Mesenchymal stem cell (in vitro differentiated cells and primary cell): ENCODE results near the gene PAFAH2.
A peak's percentile ranks its signal among the peaks of the same experiment; 100 is the strongest.

ENCODE experiments used
- DNase-seq: peaks from one replicate; pipeline ENCODE4 v3.0.0-alpha.2; 2013
- H2AFZ ChIP-seq: one replicate; pipeline ENCODE4 v1.6.1; 2013; ENCODE audit warnings: low read depth, mild to moderate bottlenecking, control low read depth, inconsistent platforms, low read length, moderate library complexity
- H2AK5ac ChIP-seq: 2 replicates; pipeline ENCODE4 v1.6.1; 2013; ENCODE audit warnings: low read length, moderate library complexity, mild to moderate bottlenecking, inconsistent platforms; ENCODE audit not compliant: severe bottlenecking
- H2BK120ac ChIP-seq: one replicate; pipeline ENCODE4 v1.6.1; 2013; ENCODE audit warnings: low read depth, mild to moderate bottlenecking, inconsistent platforms, low read length, moderate library complexity
- H2BK12ac ChIP-seq, 2 experiments: one replicate each; pipeline ENCODE4 v1.6.1; 2013; ENCODE audit warnings: inconsistent platforms in 2 of 2, low read length in 2 of 2, mild to moderate bottlenecking in 2 of 2, moderate library complexity in 2 of 2, control low read depth in 1 of 2
- H2BK15ac ChIP-seq: one replicate; pipeline ENCODE4 v1.6.1; 2013; ENCODE audit warnings: mild to moderate bottlenecking, low read depth, inconsistent platforms; ENCODE audit not compliant: poor library complexity, severe bottlenecking
- H2BK5ac ChIP-seq: 2 replicates; pipeline ENCODE4 v1.6.1; 2013; ENCODE audit warnings: low read depth, mild to moderate bottlenecking, low read length, control low read depth, inconsistent platforms; ENCODE audit not compliant: poor library complexity, severe bottlenecking
- H3K14ac ChIP-seq, 2 experiments: one replicate each; pipeline ENCODE4 v1.6.1; 2013; ENCODE audit warnings: inconsistent platforms in 2 of 2, low read length in 2 of 2, control low read depth in 1 of 2, mild to moderate bottlenecking in 1 of 2, moderate library complexity in 1 of 2
- H3K18ac ChIP-seq, 2 experiments: one replicate each; pipeline ENCODE4 v1.6.1; 2013; ENCODE audit warnings: inconsistent platforms in 2 of 2, low read length in 2 of 2, control low read depth in 1 of 2, low read depth in 1 of 2, mild to moderate bottlenecking in 1 of 2
- H3K23ac ChIP-seq, 2 experiments: one replicate each; pipeline ENCODE4 v1.6.1; 2013; ENCODE audit warnings: inconsistent platforms in 2 of 2, low read length in 2 of 2, mild to moderate bottlenecking in 2 of 2, moderate library complexity in 2 of 2, control low read depth in 1 of 2
- H3K27ac ChIP-seq: 2 replicates; pipeline ENCODE4 v1.5.1; 2013; ENCODE audit warnings: mild to moderate bottlenecking, moderate library complexity, low read length, control low read depth, inconsistent platforms; ENCODE audit not compliant: poor library complexity, severe bottlenecking
- H3K27me3 ChIP-seq, 2 experiments: 2 replicates each; pipeline versions ENCODE4 v1.6.1 to v1.7.0; 2013; ENCODE audit warnings: low read length in 2 of 2, mild to moderate bottlenecking in 2 of 2, moderate library complexity in 2 of 2, control low read depth in 1 of 2, inconsistent platforms in 1 of 2; ENCODE audit not compliant: control insufficient read depth in 1 of 2, insufficient read depth in 1 of 2
- H3K36me3 ChIP-seq, 2 experiments: 2 replicates each; pipeline versions ENCODE4 v1.6.1 to v1.7.0; 2013; ENCODE audit warnings: low read length in 2 of 2, control low read depth in 1 of 2, inconsistent platforms in 1 of 2, low read depth in 1 of 2, mild to moderate bottlenecking in 1 of 2; ENCODE audit not compliant: insufficient read depth in 2 of 2, control insufficient read depth in 1 of 2
- H3K4ac ChIP-seq, 2 experiments: one replicate each; pipeline ENCODE4 v1.6.1; 2013; ENCODE audit warnings: inconsistent platforms in 2 of 2, low read length in 2 of 2, mild to moderate bottlenecking in 2 of 2, moderate library complexity in 2 of 2, control low read depth in 1 of 2, low read depth in 1 of 2
- H3K4me1 ChIP-seq: 2 replicates; pipeline ENCODE4 v1.6.1; 2013; ENCODE audit warnings: low read depth, low read length, control low read depth; ENCODE audit not compliant: control insufficient read depth, insufficient read depth
- H3K4me2 ChIP-seq: 2 replicates; pipeline ENCODE4 v1.6.1; 2013; ENCODE audit warnings: low read length, mild to moderate bottlenecking, inconsistent platforms; ENCODE audit not compliant: poor library complexity, severe bottlenecking
- H3K4me3 ChIP-seq, 2 experiments: 2 replicates each; pipeline versions ENCODE4 v1.5.1 to v1.7.0; 2013; ENCODE audit warnings: low read length in 2 of 2, mild to moderate bottlenecking in 2 of 2, control low read depth in 1 of 2, low read depth in 1 of 2; ENCODE audit not compliant: insufficient read depth in 1 of 2
- H3K79me1 ChIP-seq: replicated peaks from 2 replicates; pipeline ENCODE4 v1.6.1; 2013; ENCODE audit warnings: mild to moderate bottlenecking, control low read depth, low read length, inconsistent platforms; ENCODE audit not compliant: poor library complexity, severe bottlenecking
- H3K9ac ChIP-seq: 2 replicates; pipeline ENCODE4 v1.7.0; 2013; ENCODE audit warnings: mild to moderate bottlenecking, low read length, moderate library complexity
- H3K9me3 ChIP-seq: 2 replicates; pipeline ENCODE4 v1.7.0; 2013; ENCODE audit warnings: mild to moderate bottlenecking, low read length; ENCODE audit not compliant: control insufficient read depth
- H4K8ac ChIP-seq: one replicate; pipeline ENCODE4 v1.6.1; 2013; ENCODE audit warnings: inconsistent platforms, mild to moderate bottlenecking, low read length, moderate library complexity
- H4K91ac ChIP-seq: one replicate; pipeline ENCODE4 v1.6.1; 2013; ENCODE audit warnings: mild to moderate bottlenecking, low read length, inconsistent platforms
- WGBS: methylation state at CpG from one replicate; pipeline ENCODE4 v1.1.7; 2013; ENCODE audit warnings: mixed read lengths; 5-methylcytosine and 5-hydroxymethylcytosine counted together

PAFAH2 gene

GRCh38 chr1:26025517-26025916, 27.7 kb upstream of the PAFAH2 start:
- Histone ChIP-seq H3K9ac (no peak overlapping the region), H3K36me3 (no peaks in the 10 kb centered on the region), H3K27ac (no peak overlapping the region), H4K91ac (no peak overlapping the region), H2BK15ac (no peak overlapping the region), H3K9me3 (no peaks in the 10 kb centered on the region), H2BK120ac (no peak overlapping the region), H3K79me1 (peaks cover 6% of the 10 kb centered on the region), H2AFZ (no peak overlapping the region), H3K4me1 (peaks cover 35% of the 10 kb centered on the region), H3K18ac (no peak overlapping the region), H3K23ac (no peak overlapping the region), H2BK12ac (no peak overlapping the region), H3K4me3 (no peak overlapping the region), H3K14ac (no peak overlapping the region), H3K4me2 (no peak overlapping the region), H3K27me3 (peaks cover 0 to 13% of the 10 kb centered on the region in 2 experiments), H2AK5ac (no peak overlapping the region), H4K8ac (no peak overlapping the region), H3K4ac (no peak overlapping the region), H2BK5ac (no peak overlapping the region)
- 90% methylated on average over 4 of the region's 5 CpGs for WGBS
- no peak for DNase-seq

- H3K9ac ChIP-seq: no peak overlapping the region
- H2AFZ ChIP-seq: no peak overlapping the region
- H3K27me3 ChIP-seq: peaks cover 0 to 13% of the 10 kb centered on the region in 2 experiments
- no peak overlapping the region for H2BK120ac ChIP-seq
- peaks cover 6% of the 10 kb centered on the region for H3K79me1 ChIP-seq
- H3K4me3 ChIP-seq: no peak overlapping the region
- H3K18ac ChIP-seq: no peak overlapping the region
- H2BK5ac ChIP-seq: no peak overlapping the region
- no peak overlapping the region for H2AK5ac ChIP-seq
- no peak overlapping the region for H2BK15ac ChIP-seq
- H3K14ac ChIP-seq: no peak overlapping the region
- no peak overlapping the region for H3K23ac ChIP-seq
- no peaks in the 10 kb centered on the region for H3K9me3 ChIP-seq
- H3K36me3 ChIP-seq: no peaks in the 10 kb centered on the region
- H3K27ac ChIP-seq: no peak overlapping the region
- no peak overlapping the region for H4K8ac ChIP-seq
- H3K4ac ChIP-seq: no peak overlapping the region
- WGBS: 73% methylated on average over 2 of the region's 5 CpGs
- no peak overlapping the region for H4K91ac ChIP-seq
- H2BK12ac ChIP-seq: no peak overlapping the region
- no peak for DNase-seq
- no peak overlapping the region for H3K4me2 ChIP-seq
- peaks cover 39% of the 10 kb centered on the region for H3K4me1 ChIP-seq
Measured at GRCh38 chr1:26025060-26025459, 27.2 kb upstream of the PAFAH2 start.

- Histone ChIP-seq H3K4me1 (peaks cover 46% of the 10 kb centered on the region), H3K4ac (no peak overlapping the region), H3K18ac (no peak overlapping the region), H2AK5ac (no peak overlapping the region), H3K36me3 (no peaks in the 10 kb centered on the region), H4K91ac (no peak overlapping the region), H3K14ac (no peak overlapping the region), H2BK5ac (no peak overlapping the region), H3K27ac (no peak overlapping the region), H2AFZ (no peak overlapping the region), H2BK15ac (no peak overlapping the region), H3K9ac (no peak overlapping the region), H3K4me3 (no peak overlapping the region), H4K8ac (no peak overlapping the region), H3K27me3 (peaks cover 0 to 13% of the 10 kb centered on the region in 2 experiments), H2BK12ac (no peak overlapping the region), H2BK120ac (no peak overlapping the region), H3K23ac (no peak overlapping the region), H3K79me1 (peaks cover 6% of the 10 kb centered on the region), H3K4me2 (no peak overlapping the region), H3K9me3 (no peaks in the 10 kb centered on the region)
- DNase-seq: no peak
- WGBS: 76% methylated on average over 5 of the region's 5 CpGs
Measured at GRCh38 chr1:26023826-26024225, 26.0 kb upstream of the PAFAH2 start.

GRCh38 chr1:26023009-26023408, 25.1 kb upstream of the PAFAH2 start:
- Histone ChIP-seq H4K91ac (no peak overlapping the region), H2BK5ac (no peak overlapping the region), H3K9ac (no peak overlapping the region), H3K27me3 (peaks cover 0 to 13% of the 10 kb centered on the region in 2 experiments), H2BK12ac (peak overlapping the region in 1 of 2 experiments; percentile 47), H3K4ac (no peak overlapping the region), H3K36me3 (no peaks in the 10 kb centered on the region), H3K4me2 (no peak overlapping the region), H3K79me1 (peaks cover 6% of the 10 kb centered on the region), H2BK120ac (no peak overlapping the region), H2AK5ac (no peak overlapping the region), H3K9me3 (no peaks in the 10 kb centered on the region), H2BK15ac (no peak overlapping the region), H4K8ac (no peak overlapping the region), H3K4me1 (peaks cover 43% of the 10 kb centered on the region), H3K18ac (no peak overlapping the region), H2AFZ (no peak overlapping the region), H3K14ac (no peak overlapping the region), H3K4me3 (no peak overlapping the region), H3K23ac (peak overlapping the region in 1 of 2 experiments; percentile 95), H3K27ac (no peak overlapping the region)
- DNase-seq: no peak
- WGBS: 94% methylated on average over 13 of the region's 13 CpGs
